Measurements from ENCODE around the gene ETV1. TPM values are rescaled to one million over a fixed set of nuclear protein-coding genes. Genes with fewer than 3 reads are reported as not detected.

ETV1 gene
- total and polyA plus RNA-seq, 2 of the 4 experiments (the other 2 are of a cell fraction): 8.6 to 21.1 TPM

GRCh38 chr7:13898957-13899670 is 90.4 kb downstream of the ETV1 start:
- Histone ChIP-seq H3K14ac (replicated peaks; ENCODE audit: low read depth, low read length) (no peak overlapping the region), H2AK9ac (replicated peaks; ENCODE audit: low read depth, low read length, poor library complexity) (no peak overlapping the region), H2BK120ac (ENCODE audit: low read depth, low read length) (no peak overlapping the region), H3K4ac (ENCODE audit: low read depth, low read length) (no peak overlapping the region), H3K9me3 (ENCODE audit: control insufficient read depth, insufficient read depth, low read length) (no peaks in the 10 kb centered on the region), H3K79me1 (ENCODE audit: low read depth in 1 of 2, low read length in 2 of 2) (no peaks in the 10 kb centered on the region), H3K27ac (ENCODE audit: insufficient read depth, low read length) (no peak overlapping the region), H4K8ac (ENCODE audit: low read depth in 2 of 2, low read length in 2 of 2) (no peak overlapping the region), H3K4me3 (ENCODE audit: insufficient read depth, low read depth, low read length) (no peak overlapping the region), H2BK15ac (ENCODE audit: low read depth, low read length) (no peak overlapping the region), H3K4me2 (ENCODE audit: low read depth, low read length) (no peak overlapping the region), H3K9ac (ENCODE audit: low read depth, low read length) (no peak overlapping the region), H2AFZ (replicated peaks; ENCODE audit: low read length, poor library complexity) (no peak overlapping the region), H2AK5ac (ENCODE audit: low read depth, low read length) (no peak overlapping the region), H3K18ac (ENCODE audit: low read depth, low read length) (no peak overlapping the region), H3K9me1 (ENCODE audit: insufficient read depth, low read length) (no peaks in the 10 kb centered on the region), H3K27me3 (ENCODE audit: control insufficient read depth, insufficient read depth, low read length) (no peaks in the 10 kb centered on the region), H4K20me1 (ENCODE audit: insufficient read depth, low read length) (no peaks in the 10 kb centered on the region), H2BK5ac (ENCODE audit: low read depth, low read length, poor library complexity, severe bottlenecking) (no peak overlapping the region), H3K36me3 (ENCODE audit: control insufficient read depth, insufficient read depth, low read length) (peaks cover 1% of the 10 kb centered on the region; the same call in 1 of the 2 replicates), H3K4me1 (ENCODE audit: control insufficient read depth, insufficient read depth, low read length) (peaks cover 2% of the 10 kb centered on the region; the same call in 1 of the 2 replicates), H4K5ac (ENCODE audit: low read depth, low read length) (no peak overlapping the region), H4K91ac (ENCODE audit: insufficient read depth, low read depth, low read length) (no peak overlapping the region), H3K56ac (ENCODE audit: extremely low read depth, insufficient read depth, low read length) (no peak overlapping the region), H3K23ac (ENCODE audit: low read depth, low read length) (no peak overlapping the region), H2BK20ac (ENCODE audit: low read depth, low read length) (no peak overlapping the region)
- TF ChIP-seq FOS (IDR thresholded peaks at IDR 0.05; ENCODE audit: low read depth, low read length) (no peak), SMC3 (IDR thresholded peaks at IDR 0.05; ENCODE audit: low read depth, low read length) (no peak), MXI1 (IDR thresholded peaks at IDR 0.05; ENCODE audit: borderline replicate concordance, low read depth, low read length) (no peak), RCOR1 (IDR thresholded peaks at IDR 0.05; ENCODE audit: insufficient replicate concordance, low read length) (no peak), MAFK (IDR thresholded peaks at IDR 0.05; ENCODE audit: low read depth, low read length) (no peak), CTCF (conservative IDR thresholded peaks at IDR 0.05; ENCODE audit: low read depth, low read length) (no peak)
- ChIA-PET CTCF (no interaction called here), POLR2A (ENCODE audit: unreplicated experiment) (no interaction called here)
- DNase-seq: no peak
- no TSS peak for BruUV-seq (replicated peaks)
- 80% methylated on average over 1 of the region's 6 CpGs; no CpG with 5 or more reads in 1 of the 2 experiments for WGBS, 2 experiments (ENCODE audit: extremely low coverage in 2 of 2, insufficient read length in 1 of 2)
- in situ Hi-C loops (cut with MboI; ENCODE audit: low sequenced_read_pairs): no loop called here
- dilution Hi-C loops (cut with HindIII; ENCODE audit: low sequenced_read_pairs, unreplicated experiment): no loop called here
- no peak for ATAC-seq (ENCODE audit: low read depth)
- intact Hi-C loops (cut with micrococcal nuclease): no loop called here
